ENCODE measurements around the gene GRB2.
"Not testable (repeated sequence)": the region's sequence is repeated elsewhere in the genome, so short reads cannot be mapped to it uniquely, and the experiment has no call there.

GRB2 gene

DNA sequence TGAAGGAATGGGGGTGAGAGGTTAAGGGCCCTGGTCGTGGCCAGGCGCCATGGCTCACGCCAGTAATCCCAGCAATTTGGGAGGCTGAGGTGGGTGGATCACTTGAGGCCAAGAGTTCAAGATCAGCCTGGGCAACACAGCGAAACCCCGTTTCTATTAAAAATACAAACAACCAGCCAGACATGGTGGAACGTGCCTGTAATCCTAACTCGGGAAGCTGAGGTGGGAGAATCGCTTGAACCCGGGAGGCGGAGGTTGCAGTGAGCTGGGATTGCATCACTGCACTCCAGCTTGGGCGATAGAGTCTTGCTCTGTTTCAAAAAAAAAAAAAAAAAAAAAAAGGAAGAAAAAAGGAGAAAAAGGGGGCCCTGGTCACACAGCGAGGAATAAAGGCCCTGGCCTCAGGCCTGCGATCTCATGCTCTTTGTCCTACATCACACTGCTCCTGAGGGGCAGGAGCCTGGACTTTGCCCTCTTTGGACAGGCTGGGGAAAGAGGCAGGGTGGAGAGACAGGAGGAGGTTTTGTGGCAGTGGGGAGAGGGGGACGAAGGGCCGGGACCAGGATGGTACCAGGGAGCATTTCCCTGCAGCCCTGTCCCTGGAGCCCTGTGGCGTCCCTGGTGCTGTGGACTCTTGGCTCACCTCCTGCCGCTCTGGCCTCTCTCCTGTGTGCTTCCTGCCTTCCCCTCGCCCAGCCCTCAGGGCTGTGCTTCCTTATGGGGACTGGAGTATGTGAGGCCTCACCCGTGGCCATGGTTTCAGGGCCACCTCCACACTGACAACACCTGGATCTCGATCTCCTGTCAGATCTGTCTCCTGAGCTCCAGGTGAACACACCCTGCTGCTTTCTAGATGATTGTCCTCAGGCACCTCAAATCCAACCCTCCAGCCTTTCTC is 96.5 kb downstream of the GRB2 start:
- H3K4me3 ChIP-seq (ENCODE audit: low read depth, low read length): no peak overlapping the region
- TF ChIP-seq, protein P1, sequence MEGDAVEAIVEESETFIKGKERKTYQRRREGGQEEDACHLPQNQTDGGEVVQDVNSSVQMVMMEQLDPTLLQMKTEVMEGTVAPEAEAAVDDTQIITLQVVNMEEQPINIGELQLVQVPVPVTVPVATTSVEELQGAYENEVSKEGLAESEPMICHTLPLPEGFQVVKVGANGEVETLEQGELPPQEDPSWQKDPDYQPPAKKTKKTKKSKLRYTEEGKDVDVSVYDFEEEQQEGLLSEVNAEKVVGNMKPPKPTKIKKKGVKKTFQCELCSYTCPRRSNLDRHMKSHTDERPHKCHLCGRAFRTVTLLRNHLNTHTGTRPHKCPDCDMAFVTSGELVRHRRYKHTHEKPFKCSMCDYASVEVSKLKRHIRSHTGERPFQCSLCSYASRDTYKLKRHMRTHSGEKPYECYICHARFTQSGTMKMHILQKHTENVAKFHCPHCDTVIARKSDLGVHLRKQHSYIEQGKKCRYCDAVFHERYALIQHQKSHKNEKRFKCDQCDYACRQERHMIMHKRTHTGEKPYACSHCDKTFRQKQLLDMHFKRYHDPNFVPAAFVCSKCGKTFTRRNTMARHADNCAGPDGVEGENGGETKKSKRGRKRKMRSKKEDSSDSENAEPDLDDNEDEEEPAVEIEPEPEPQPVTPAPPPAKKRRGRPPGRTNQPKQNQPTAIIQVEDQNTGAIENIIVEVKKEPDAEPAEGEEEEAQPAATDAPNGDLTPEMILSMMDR (IDR thresholded peaks at IDR 0.05; ENCODE audit: borderline replicate concordance, insufficient read depth, low read depth, low read length): no peak

DNA sequence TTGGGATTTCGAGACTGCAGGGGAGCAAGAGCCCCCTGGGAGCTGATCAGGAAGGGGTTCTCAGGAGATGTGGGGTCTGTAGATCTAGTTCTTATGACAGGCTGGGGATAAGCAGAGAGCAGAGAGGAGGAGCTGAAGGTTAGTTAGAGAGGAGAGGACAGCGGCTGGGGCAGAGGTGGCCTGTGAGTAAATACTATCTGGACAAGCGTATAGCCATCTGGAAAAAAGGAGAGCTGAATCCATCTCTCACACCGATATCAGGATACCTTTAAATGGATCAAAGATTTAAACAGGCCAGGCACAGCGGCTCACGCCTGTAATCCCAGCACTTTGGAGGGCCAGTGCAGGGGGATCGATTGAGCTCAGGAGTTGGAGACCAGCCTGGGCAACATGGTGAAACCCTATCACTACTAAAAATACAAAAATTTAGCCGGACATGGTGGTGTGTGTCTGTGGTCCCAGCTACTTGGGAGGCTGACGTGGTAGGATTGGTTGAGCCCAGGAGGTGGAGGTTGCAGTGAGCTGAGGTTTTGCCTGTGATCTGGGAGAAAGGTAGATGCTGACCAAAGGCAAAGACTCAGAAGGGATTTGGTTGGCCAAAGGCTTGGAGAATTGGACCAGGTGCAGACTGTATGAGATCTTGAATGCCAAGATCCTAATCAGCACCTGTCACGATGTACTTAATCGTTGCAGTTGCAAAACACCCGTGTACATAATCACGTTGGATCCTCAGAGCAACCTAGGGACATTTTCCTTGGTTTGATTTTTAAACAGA is 97.3 kb downstream of the GRB2 start:
- H3K4me3 ChIP-seq (ENCODE audit: low read depth, low read length): no peak overlapping the region
- TF ChIP-seq, protein P1 (IDR thresholded peaks at IDR 0.05; ENCODE audit: borderline replicate concordance, insufficient read depth, low read depth, low read length): no peak

DNA sequence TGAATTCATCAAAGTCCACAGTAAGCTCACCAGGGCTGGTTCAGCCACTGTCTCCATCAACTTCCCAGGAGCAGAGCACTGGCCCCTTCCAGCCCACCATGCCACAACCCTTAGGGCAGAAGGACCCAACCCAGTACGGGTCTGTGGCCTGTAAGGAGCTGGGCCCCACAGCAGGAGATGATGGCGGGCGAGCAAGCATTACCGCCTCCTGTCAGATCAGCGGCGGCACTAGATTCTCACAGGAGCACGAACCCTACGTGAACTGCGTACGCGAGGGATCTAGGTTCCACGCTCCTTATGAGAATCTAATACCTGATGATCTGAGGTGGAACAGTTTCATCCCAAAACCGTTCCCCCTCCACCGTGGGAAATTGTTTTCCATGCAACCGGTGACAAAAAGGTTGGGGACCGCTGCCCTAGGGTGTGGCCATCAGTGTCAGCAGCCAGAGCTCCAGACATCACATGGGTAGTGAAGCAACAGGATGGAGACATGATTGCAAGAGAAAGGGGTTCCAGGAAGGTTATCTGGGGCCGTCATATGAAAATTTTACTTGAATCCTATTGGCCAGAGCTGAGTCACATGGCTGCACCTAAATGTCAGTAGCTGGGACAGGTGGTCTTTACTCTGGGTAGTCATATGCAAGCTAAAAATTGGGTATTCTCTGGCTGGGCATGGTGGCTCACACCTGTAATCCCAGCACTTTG is 103.8 kb downstream of the GRB2 start:
- H3K4me3 ChIP-seq (ENCODE audit: low read depth, low read length): no peak overlapping the region
- TF ChIP-seq, protein P1 (IDR thresholded peaks at IDR 0.05; ENCODE audit: borderline replicate concordance, insufficient read depth, low read depth, low read length): no peak

DNA sequence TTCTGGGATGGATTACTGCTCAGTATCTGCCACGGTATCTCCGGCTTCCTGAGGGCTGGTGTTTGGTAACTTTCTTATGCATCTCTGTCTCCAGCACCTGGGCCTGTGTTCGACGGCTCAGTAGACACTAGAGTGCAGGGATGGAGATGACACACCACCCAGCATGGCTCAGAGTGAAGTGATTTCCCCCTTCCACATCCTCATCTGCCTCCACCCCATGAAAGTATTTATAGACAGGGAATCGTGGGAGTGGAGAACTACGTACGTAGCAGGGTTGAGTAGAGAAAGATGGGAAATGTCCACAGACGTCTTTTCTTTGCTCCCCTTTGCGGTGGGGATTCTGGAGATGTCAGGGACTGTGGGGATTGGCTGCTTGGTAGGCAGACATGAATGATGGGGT is 104.4 kb downstream of the GRB2 start:
- TF ChIP-seq, protein P1 (IDR thresholded peaks at IDR 0.05; ENCODE audit: borderline replicate concordance, insufficient read depth, low read depth, low read length): no peak
- no peak overlapping the region for H3K4me3 ChIP-seq (ENCODE audit: low read depth, low read length)

DNA sequence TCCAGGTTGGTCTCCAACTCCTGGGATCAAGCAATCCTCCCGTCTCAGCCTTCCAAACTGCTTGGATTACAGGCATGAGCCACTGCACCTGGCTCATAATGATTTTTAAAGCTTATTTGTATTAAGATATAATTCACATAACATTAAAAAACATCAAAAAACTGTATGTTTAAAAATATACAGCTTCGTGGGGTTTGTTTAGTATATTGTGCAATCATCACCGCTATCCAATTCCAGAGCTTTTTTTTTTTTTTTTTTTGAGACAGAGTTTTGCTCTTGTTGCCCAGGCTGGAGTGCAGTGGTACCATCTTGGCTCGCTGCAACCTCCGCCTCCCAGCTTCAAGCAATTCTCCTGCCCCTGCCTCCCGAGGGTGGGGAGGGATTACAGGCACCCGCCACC is 105.2 kb downstream of the GRB2 start:
- H3K4me3 ChIP-seq (ENCODE audit: low read depth, low read length): no peak overlapping the region
- TF ChIP-seq, protein P1 (IDR thresholded peaks at IDR 0.05; ENCODE audit: borderline replicate concordance, insufficient read depth, low read depth, low read length): no peak

DNA sequence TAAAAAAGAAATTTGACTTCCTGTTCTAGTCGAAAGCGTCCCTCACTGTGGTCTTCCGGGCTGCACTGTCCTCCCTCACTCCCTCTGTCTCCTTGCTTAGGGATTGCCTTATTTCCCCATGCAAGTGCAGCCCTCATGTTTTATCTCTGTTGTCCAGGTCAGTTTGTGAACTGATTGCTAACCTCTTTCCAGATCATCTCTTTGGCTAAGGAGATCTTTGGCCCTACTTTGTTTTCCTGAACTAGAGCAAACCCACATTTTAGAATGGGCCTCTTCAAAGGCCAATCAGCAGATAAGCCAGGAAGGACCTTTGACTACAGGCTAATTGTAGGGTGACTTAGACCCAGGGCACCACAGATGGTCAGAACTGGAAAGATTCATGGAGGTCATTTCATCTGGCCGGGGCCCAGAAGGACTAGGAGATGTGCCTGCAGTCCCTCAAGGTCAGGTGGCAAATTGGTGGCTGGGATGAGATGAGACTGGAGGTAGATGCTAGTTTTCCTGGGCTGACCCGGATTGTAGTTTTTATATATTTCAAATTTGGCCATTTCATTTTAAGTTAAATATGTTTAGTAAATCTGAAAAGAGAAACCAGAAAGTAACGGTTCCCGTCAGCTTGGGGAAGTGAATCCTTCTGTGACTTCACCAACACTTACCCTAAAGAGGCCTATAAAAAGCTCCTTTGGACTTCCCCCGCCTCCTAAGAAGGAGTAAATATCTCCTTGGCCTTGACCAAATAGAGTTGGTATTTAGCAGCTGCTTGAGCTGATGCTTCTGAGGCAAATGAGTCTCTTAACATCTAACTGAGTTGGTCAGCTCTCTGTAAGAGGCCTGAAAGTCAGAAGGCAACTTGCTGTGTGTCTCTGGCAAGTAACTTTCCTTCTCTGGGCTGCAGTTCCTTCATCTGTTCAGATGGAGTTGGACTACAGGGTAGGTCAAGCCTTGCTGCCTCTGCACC is 110.0 kb downstream of the GRB2 start:
- no peak overlapping the region for H3K4me3 ChIP-seq (ENCODE audit: low read depth, low read length)
- TF ChIP-seq, protein P1 (IDR thresholded peaks at IDR 0.05; ENCODE audit: borderline replicate concordance, insufficient read depth, low read depth, low read length): no peak

DNA sequence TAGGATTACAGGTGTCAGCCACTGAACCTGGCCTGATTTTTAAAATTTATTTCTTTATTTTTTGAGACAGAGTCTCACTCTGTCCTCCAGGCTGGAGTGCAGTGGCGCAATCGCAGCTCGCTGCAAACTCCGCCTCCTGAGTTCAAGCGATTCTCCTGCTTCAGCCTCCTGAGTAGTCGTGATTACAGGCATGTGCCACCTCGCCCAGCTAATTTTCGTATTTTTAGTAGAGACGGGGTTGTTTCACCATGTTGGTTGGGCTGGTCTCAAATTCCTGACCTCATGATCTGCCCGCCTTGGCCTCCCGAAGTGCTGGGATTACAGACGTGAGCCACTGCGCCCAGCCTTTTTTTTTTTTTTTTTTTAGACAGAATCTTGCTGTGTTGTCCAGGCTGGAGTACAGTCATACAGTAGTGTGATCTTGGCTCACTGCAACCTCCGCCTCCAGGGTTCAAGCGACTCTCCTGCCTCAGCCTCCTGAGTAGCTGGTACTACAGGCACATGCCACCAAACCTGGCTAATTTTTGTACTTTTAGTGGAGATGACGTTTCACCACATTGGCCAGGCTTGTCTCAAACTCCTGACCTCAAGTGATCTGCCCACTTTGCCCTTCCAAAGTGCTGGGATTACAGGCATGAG is 112.5 kb downstream of the GRB2 start:
- H3K4me3 ChIP-seq (ENCODE audit: low read depth, low read length): not testable (repeated sequence)
